Keratinocyte (primary cell): ENCODE data around the gene ZBTB34. TPM values are rescaled to one million over a fixed set of nuclear protein-coding genes. Genes with fewer than 3 reads are reported as not detected.

ENCODE experiments used
- DNase-seq: peaks from one replicate; pipeline ENCODE4 v3.0.0-alpha.2; 2011; ENCODE audit warnings: low read depth, missing footprints, low spot score
- FAIRE-seq: peaks from 2 replicates; lab custom pipeline; 2011; peaks lifted over from hg19 to GRCh38; lab: Jason Lieb, UNC
- H2AFZ ChIP-seq: 2 replicates; pipeline ENCODE4 v1.6.0; 2012; ENCODE audit warnings: low read length, control low read depth, inconsistent platforms; ENCODE audit not compliant: control insufficient read depth
- H3K27ac ChIP-seq: 2 replicates; pipeline ENCODE4 v1.5.1; 2011; ENCODE audit warnings: low read length; ENCODE audit not compliant: control insufficient read depth, insufficient read depth
- H3K27me3 ChIP-seq: 3 replicates; pipeline ENCODE4 v1.6.0; 2011; ENCODE audit warnings: low read length; ENCODE audit not compliant: control insufficient read depth, insufficient read depth; ENCODE audit errors: extremely low read depth
- H3K36me3 ChIP-seq, 2 experiments: 2 replicates in 1 of 2; 3 replicates in 1 of 2; pipeline ENCODE4 v1.5.1; 2011; ENCODE audit warnings: low read length in 2 of 2, mild to moderate bottlenecking in 1 of 2; ENCODE audit not compliant: control insufficient read depth in 2 of 2, insufficient read depth in 2 of 2; ENCODE audit errors: extremely low read depth in 1 of 2
- H3K4me1 ChIP-seq: 3 replicates; pipeline ENCODE4 v1.5.1; 2011; ENCODE audit warnings: low read length; ENCODE audit not compliant: control insufficient read depth, insufficient read depth; ENCODE audit errors: extremely low read depth
- H3K4me2 ChIP-seq: 3 replicates; pipeline ENCODE4 v1.6.0; 2011; ENCODE audit warnings: low read depth, low read length; ENCODE audit not compliant: control insufficient read depth, insufficient read depth; ENCODE audit errors: extremely low read depth
- H3K4me3 ChIP-seq, 3 experiments: fragments of 200-600 bp in 1 of 3; sonication (generic) in 1 of 3; 2 replicates in 2 of 3; 3 replicates in 1 of 3; pipeline ENCODE4 v1.5.1; 2011 to 2016; ENCODE audit warnings: low read length in 3 of 3, mild to moderate bottlenecking in 3 of 3, control low read depth in 2 of 3, inconsistent platforms in 1 of 3, low read depth in 1 of 3, mixed read lengths in 1 of 3, mixed run types in 1 of 3, moderate library complexity in 1 of 3; ENCODE audit not compliant: control insufficient read depth in 2 of 3, insufficient read depth in 2 of 3; ENCODE audit errors: extremely low read depth in 1 of 3
- H3K79me2 ChIP-seq: 2 replicates; pipeline ENCODE4 v1.6.0; 2012; ENCODE audit warnings: low read length; ENCODE audit not compliant: control insufficient read depth, insufficient read depth
- H3K9ac ChIP-seq: 3 replicates; pipeline ENCODE4 v1.6.0; 2011; ENCODE audit warnings: low read length; ENCODE audit not compliant: control insufficient read depth, insufficient read depth; ENCODE audit errors: extremely low read depth
- H3K9me1 ChIP-seq: 3 replicates; pipeline ENCODE4 v1.6.0; 2011; ENCODE audit warnings: low read length; ENCODE audit not compliant: control insufficient read depth, insufficient read depth; ENCODE audit errors: extremely low read depth
- H3K9me3 ChIP-seq: 2 replicates; pipeline ENCODE4 v1.5.1; 2012; ENCODE audit warnings: low read depth, low read length; ENCODE audit not compliant: control insufficient read depth
- H4K20me1 ChIP-seq: 3 replicates; pipeline ENCODE4 v1.6.0; 2011; ENCODE audit warnings: low read length; ENCODE audit not compliant: control insufficient read depth, insufficient read depth; ENCODE audit errors: extremely low read depth
- EZH2 ChIP-seq: IDR thresholded peaks from one replicate; pipeline ENCODE4 v1.6.1; 2012; ENCODE audit warnings: inconsistent platforms, mild to moderate bottlenecking, low read length, moderate library complexity
- dilution Hi-C: fragments of 300-500 bp; cut with MboI; formaldehyde crosslinking; loops from one replicate; pipeline ENCODE4 v1.7.0; 2020; ENCODE audit warnings: low sequenced_read_pairs; ENCODE audit not compliant: extremely low pct_ligation_motif_present
- polyA plus RNA-seq, 5 experiments: library from polyadenylated mRNA; depleted of rRNA in 3 of 5; stranded (reverse) in 3 of 5; stranded (forward) in 1 of 5; unstranded in 1 of 5; fragments of >200 nt; gene quantifications; 1 replicate in 1 of 5; 2 replicates in 3 of 5; 3 replicates in 1 of 5; pipeline versions ENCODE4 v1.2.1 to v1.2.3, GENCODE V29; 2011 to 2012; ENCODE audit warnings: missing spikeins in 2 of 5, low read depth in 1 of 5, low replicate concordance in 1 of 5
- TF ChIP-seq, protein P1 (sequence below), 3 experiments: IDR thresholded peaks in 1 of 3; conservative IDR thresholded peaks in 1 of 3; optimal IDR thresholded peaks in 1 of 3; 2 replicates in 2 of 3; 3 replicates in 1 of 3; pipeline versions ENCODE3 to v1.5.1; 2011; ENCODE audit warnings: low read length in 3 of 3, mild to moderate bottlenecking in 3 of 3, moderate library complexity in 2 of 3, control low read depth in 1 of 3, inconsistent platforms in 1 of 3; ENCODE audit not compliant: insufficient read depth in 2 of 3; ENCODE audit errors: extremely low read depth in 1 of 3

The ZBTB34 gene
- polyA plus RNA-seq, 1 donor (not counting 4 experiments of a cell fraction or from before 2014, with no cell fraction given) = 6.4 TPM

DNA sequence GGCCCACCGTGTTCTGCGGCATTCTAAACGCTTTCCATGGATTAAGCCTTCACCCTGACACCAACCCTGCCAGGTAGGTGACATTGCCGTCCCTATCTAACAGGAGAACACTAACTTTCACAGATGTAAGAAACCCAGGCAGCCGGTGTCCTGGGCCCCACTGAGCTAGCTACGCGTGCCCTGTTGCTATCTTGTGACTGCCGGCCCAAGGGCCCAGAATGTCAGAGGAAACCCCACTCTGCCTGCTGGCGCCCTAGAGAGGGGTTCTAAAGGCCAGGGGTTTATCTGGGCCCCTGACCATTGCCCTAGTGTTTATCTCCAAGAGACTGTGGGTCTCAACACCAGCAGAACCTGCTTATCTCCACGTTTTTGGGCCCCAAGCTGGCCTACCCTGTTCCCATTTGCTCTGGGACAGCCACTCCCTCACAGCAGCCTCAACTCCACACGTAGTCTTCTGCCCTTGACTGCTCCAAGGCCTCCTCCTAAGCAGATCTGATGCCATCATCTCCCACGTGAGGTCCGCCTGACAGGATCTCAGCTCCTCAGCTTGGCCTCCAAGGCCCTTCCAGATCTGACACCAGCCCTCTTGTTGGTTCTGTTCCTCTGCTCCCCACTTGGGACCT lies 18.1 kb upstream of the ZBTB34 start:
- H3K4me3 ChIP-seq = no peak overlapping the region
- no peak overlapping the region for H2AFZ ChIP-seq
- peaks cover 17% of the 10 kb centered on the region for H3K4me1 ChIP-seq
- no peak overlapping the region for H3K27ac ChIP-seq
- H3K4me2 ChIP-seq = no peak overlapping the region
- DNase-seq = no peak
- TF ChIP-seq EZH2 = no peak
- TF ChIP-seq, protein P1, sequence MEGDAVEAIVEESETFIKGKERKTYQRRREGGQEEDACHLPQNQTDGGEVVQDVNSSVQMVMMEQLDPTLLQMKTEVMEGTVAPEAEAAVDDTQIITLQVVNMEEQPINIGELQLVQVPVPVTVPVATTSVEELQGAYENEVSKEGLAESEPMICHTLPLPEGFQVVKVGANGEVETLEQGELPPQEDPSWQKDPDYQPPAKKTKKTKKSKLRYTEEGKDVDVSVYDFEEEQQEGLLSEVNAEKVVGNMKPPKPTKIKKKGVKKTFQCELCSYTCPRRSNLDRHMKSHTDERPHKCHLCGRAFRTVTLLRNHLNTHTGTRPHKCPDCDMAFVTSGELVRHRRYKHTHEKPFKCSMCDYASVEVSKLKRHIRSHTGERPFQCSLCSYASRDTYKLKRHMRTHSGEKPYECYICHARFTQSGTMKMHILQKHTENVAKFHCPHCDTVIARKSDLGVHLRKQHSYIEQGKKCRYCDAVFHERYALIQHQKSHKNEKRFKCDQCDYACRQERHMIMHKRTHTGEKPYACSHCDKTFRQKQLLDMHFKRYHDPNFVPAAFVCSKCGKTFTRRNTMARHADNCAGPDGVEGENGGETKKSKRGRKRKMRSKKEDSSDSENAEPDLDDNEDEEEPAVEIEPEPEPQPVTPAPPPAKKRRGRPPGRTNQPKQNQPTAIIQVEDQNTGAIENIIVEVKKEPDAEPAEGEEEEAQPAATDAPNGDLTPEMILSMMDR (optimal IDR thresholded peaks at IDR 0.05 in 1 of 3, IDR thresholded peaks at IDR 0.05 in 1 of 3, conservative IDR thresholded peaks at IDR 0.05 in 1 of 3; ENCODE audit: extremely low read depth in 1 of 3, insufficient read depth in 2 of 3, low read length in 3 of 3) = no peak
- dilution Hi-C loops = no loop called here
- no peaks in the 10 kb centered on the region for H3K79me2 ChIP-seq
- H3K9me3 ChIP-seq = no peaks in the 10 kb centered on the region
- no peaks in the 10 kb centered on the region for H3K9me1 ChIP-seq
- no peak for FAIRE-seq
- no peaks in the 10 kb centered on the region for H4K20me1 ChIP-seq
- no peaks in the 10 kb centered on the region for H3K27me3 ChIP-seq
- H3K36me3 ChIP-seq = peaks cover 3% of the 10 kb centered on the region in 2 experiments
- H3K9ac ChIP-seq = no peak overlapping the region

DNA sequence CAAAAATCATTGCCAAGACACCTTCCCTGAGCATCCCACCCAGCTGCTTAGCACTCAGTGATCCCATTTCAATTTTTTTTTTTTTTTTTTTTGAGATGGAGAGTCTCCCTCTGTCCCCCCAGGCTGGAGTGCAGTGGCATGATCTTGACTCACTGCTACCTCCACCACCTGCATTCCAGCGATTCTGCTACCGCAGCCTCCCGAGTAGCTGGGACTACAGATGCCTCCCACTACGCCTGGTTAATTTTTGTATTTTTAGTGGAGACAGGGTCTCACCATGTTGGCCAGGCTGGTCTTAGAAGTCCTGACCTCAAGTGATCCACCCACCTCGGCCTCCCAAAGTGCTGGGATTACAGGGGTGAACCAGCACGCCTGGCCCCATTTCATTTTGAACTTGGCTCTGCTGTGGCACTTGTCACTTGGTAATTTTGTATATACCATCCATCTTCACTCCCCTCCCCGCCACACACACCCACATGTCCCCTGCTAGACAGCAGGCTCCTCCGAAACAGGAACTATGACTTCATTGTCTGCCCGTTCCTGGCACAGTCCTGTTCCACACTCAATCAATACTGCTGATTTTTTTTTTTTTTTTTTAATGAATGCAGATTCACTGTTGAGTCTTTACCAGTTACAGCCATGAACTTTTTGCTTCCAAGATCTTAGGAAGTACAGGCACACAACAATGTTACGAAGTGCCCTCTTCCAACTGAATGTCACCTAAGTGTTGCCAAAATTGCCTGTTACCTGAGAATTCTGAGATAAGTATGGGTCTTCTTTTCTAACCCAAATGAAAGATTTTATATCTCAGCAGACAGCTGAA lies 17.3 kb upstream of the ZBTB34 start:
- dilution Hi-C loops = no loop called here
- no peaks in the 10 kb centered on the region for H3K27me3 ChIP-seq
- H3K9me3 ChIP-seq = no peaks in the 10 kb centered on the region
- no peak overlapping the region for H2AFZ ChIP-seq
- no peak overlapping the region for H3K4me2 ChIP-seq
- H3K9ac ChIP-seq = no peak overlapping the region
- no peaks in the 10 kb centered on the region for H3K79me2 ChIP-seq
- H3K4me1 ChIP-seq = peaks cover 13% of the 10 kb centered on the region
- H3K4me3 ChIP-seq = no peak overlapping the region
- no peak overlapping the region for H3K27ac ChIP-seq
- no peak for TF ChIP-seq EZH2
- TF ChIP-seq, protein P1 (optimal IDR thresholded peaks at IDR 0.05 in 1 of 3, IDR thresholded peaks at IDR 0.05 in 1 of 3, conservative IDR thresholded peaks at IDR 0.05 in 1 of 3; ENCODE audit: extremely low read depth in 1 of 3, insufficient read depth in 2 of 3, low read length in 3 of 3) = no peak
- DNase-seq = no peak
- H4K20me1 ChIP-seq = no peaks in the 10 kb centered on the region
- H3K9me1 ChIP-seq = no peaks in the 10 kb centered on the region
- FAIRE-seq = no peak
- H3K36me3 ChIP-seq = peaks cover 2 to 3% of the 10 kb centered on the region in 2 experiments
